OCI-LY1 (cell line): ENCODE data around the gene TPSD1.

Source experiments
- H2AFZ ChIP-seq: fragments of 200-600 bp; sonication (generic), shearing (Covaris generic); 2 replicates; pipeline ENCODE4 v1.6.0; 2014; ENCODE audit warnings: antibody characterized with exemption, mild to moderate bottlenecking, low read length
- H3F3A ChIP-seq: fragments of 200-600 bp; sonication (generic), shearing (Covaris generic); 2 replicates; pipeline ENCODE4 v1.6.0; 2014; ENCODE audit warnings: mild to moderate bottlenecking, antibody characterized with exemption, low read length, moderate library complexity; ENCODE audit not compliant: insufficient read depth
- H3K27ac ChIP-seq: fragments of 200-600 bp; sonication (generic); 2 replicates; pipeline ENCODE4 v1.5.1; 2014; ENCODE audit warnings: low read length, mixed run types, mild to moderate bottlenecking, low read depth; ENCODE audit not compliant: poor library complexity, severe bottlenecking
- H3K27me3 ChIP-seq: fragments of 200-600 bp; sonication (generic); 2 replicates; pipeline ENCODE4 v1.6.0; 2014; ENCODE audit warnings: antibody characterized with exemption, mild to moderate bottlenecking, low read length, moderate library complexity; ENCODE audit not compliant: insufficient read depth
- H3K36me3 ChIP-seq: fragments of 200-600 bp; sonication (generic); 2 replicates; pipeline ENCODE4 v1.6.1; 2014; ENCODE audit warnings: mild to moderate bottlenecking, antibody characterized with exemption, low read length, moderate library complexity, mixed read lengths; ENCODE audit not compliant: insufficient read depth
- H3K4me1 ChIP-seq: fragments of 200-600 bp; sonication (generic); 2 replicates; pipeline ENCODE4 v1.5.1; 2014; ENCODE audit warnings: mild to moderate bottlenecking, low read length, moderate library complexity; ENCODE audit not compliant: insufficient read depth, severe bottlenecking
- H3K4me2 ChIP-seq: fragments of 200-600 bp; sonication (generic), shearing (Covaris generic); 2 replicates; pipeline ENCODE4 v1.6.1; 2014; ENCODE audit warnings: low read length
- H3K4me3 ChIP-seq: fragments of 200-600 bp; sonication (generic); 2 replicates; pipeline ENCODE4 v1.5.1; 2014; ENCODE audit warnings: low read length, low read depth, mild to moderate bottlenecking, mixed read lengths; ENCODE audit not compliant: poor library complexity, severe bottlenecking
- H3K79me2 ChIP-seq: fragments of 200-600 bp; shearing (Covaris generic); 2 replicates; pipeline ENCODE4 v1.6.1; 2016; ENCODE audit warnings: mixed run types, low read length, mixed read lengths; ENCODE audit not compliant: insufficient read depth
- H3K9ac ChIP-seq: fragments of 200-600 bp; sonication (generic), shearing (Covaris generic); 2 replicates; pipeline ENCODE4 v1.6.1; 2014; ENCODE audit warnings: mild to moderate bottlenecking, low read length, mixed read lengths
- H3K9me2 ChIP-seq: fragments of 200-600 bp; sonication (generic), shearing (Covaris generic); 2 replicates; pipeline ENCODE4 v1.6.1; 2014; ENCODE audit warnings: low read depth, mild to moderate bottlenecking, low read length, mixed read lengths
- H3K9me3 ChIP-seq: fragments of 200-600 bp; shearing (Covaris generic); 2 replicates; pipeline ENCODE4 v1.6.1; 2014; ENCODE audit warnings: low read length, mixed read lengths
- H4K20me1 ChIP-seq: fragments of 200-600 bp; sonication (generic), shearing (Covaris generic); 2 replicates; pipeline ENCODE4 v1.6.0; 2016; ENCODE audit warnings: mild to moderate bottlenecking, low read length; ENCODE audit not compliant: insufficient read depth
- CTCF ChIP-seq: fragments of 200-600 bp; sonication (generic), shearing (Covaris generic); IDR thresholded peaks from 2 replicates; pipeline ENCODE4 v1.5.1; 2017; ENCODE audit warnings: mild to moderate bottlenecking, antibody characterized with exemption, low read length, moderate library complexity, mixed read lengths
- EZH2 ChIP-seq: fragments of 200-600 bp; sonication (generic), shearing (Covaris generic); IDR thresholded peaks from 2 replicates; pipeline ENCODE4 v1.8.0; 2017; ENCODE audit warnings: borderline replicate concordance, mixed run types, mild to moderate bottlenecking, antibody characterized with exemption, low read length, moderate library complexity, mixed read lengths

TPSD1 gene

GRCh38 chr16:1218061-1218929 lies 37.6 kb upstream of the TPSD1 start:
- Histone ChIP-seq H4K20me1 (no peaks in the 10 kb centered on the region), H3K4me1 (no peaks in the 10 kb centered on the region), H3K36me3 (no peaks in the 10 kb centered on the region), H3K4me3 (no peak overlapping the region), H3F3A (no peaks in the 10 kb centered on the region), H3K27ac (no peak overlapping the region), H3K79me2 (no peaks in the 10 kb centered on the region), H3K4me2 (no peak overlapping the region), H3K27me3 (no peaks in the 10 kb centered on the region), H3K9ac (no peak overlapping the region), H3K9me3 (no peaks in the 10 kb centered on the region), H3K9me2 (no peaks in the 10 kb centered on the region), H2AFZ (no peak overlapping the region)
- TF ChIP-seq CTCF (no peak), EZH2 (no peak)

- no peaks in the 10 kb centered on the region for H3K27me3 ChIP-seq
- no peak overlapping the region for H3K9ac ChIP-seq
- no peaks in the 10 kb centered on the region for H3K79me2 ChIP-seq
- no peaks in the 10 kb centered on the region for H3K9me3 ChIP-seq
- H3K4me1 ChIP-seq = no peaks in the 10 kb centered on the region
- no peaks in the 10 kb centered on the region for H3F3A ChIP-seq
- H3K4me3 ChIP-seq = no peak overlapping the region
- TF ChIP-seq EZH2 = no peak
- no peak for TF ChIP-seq CTCF
- H4K20me1 ChIP-seq = no peaks in the 10 kb centered on the region
- H3K9me2 ChIP-seq = no peaks in the 10 kb centered on the region
- H3K27ac ChIP-seq = no peak overlapping the region
- H3K4me2 ChIP-seq = no peak overlapping the region
- H3K36me3 ChIP-seq = no peaks in the 10 kb centered on the region
- H2AFZ ChIP-seq = no peak overlapping the region
Measured at GRCh38 chr16:1218930-1219611, 36.8 kb upstream of the TPSD1 start.

GRCh38 chr16:1220098-1220728 lies 35.7 kb upstream of the TPSD1 start:
- Histone ChIP-seq H3K27me3 (0 out of 2 replicates have a peak, but pooled peaks cover 3% of the 10 kb centered on the region), H3K9ac (no peak overlapping the region)
- TF ChIP-seq CTCF (no peak), EZH2 (no peak)

More at GRCh38 chr16:1220098-1220728, 35.7 kb upstream of the TPSD1 start:
- no peak overlapping the region for H3K4me2 ChIP-seq
- H3K4me3 ChIP-seq = no peak overlapping the region
- no peaks in the 10 kb centered on the region for H3F3A ChIP-seq
- no peaks in the 10 kb centered on the region for H3K9me3 ChIP-seq
- H4K20me1 ChIP-seq = no peaks in the 10 kb centered on the region
- no peaks in the 10 kb centered on the region for H3K79me2 ChIP-seq
- no peaks in the 10 kb centered on the region for H3K4me1 ChIP-seq
- no peak overlapping the region for H2AFZ ChIP-seq
- H3K36me3 ChIP-seq = no peaks in the 10 kb centered on the region
- no peaks in the 10 kb centered on the region for H3K9me2 ChIP-seq
- H3K27ac ChIP-seq = no peak overlapping the region
